Fibroblast of upper back skin (primary cell): ENCODE measurements around the gene RBCK1.
"Not testable (repeated sequence)": the region's sequence is repeated elsewhere in the genome, so short reads cannot be mapped to it uniquely, and the experiment has no call there.

Experiments used
- DNase-seq: peaks from one replicate; pipeline ENCODE4 v3.0.0-alpha.2; 2013

RBCK1 gene

GRCh38 chr20:475463-476357, 67.6 kb downstream of the RBCK1 start:
- peak; percentile 39 for DNase-seq

DNA sequence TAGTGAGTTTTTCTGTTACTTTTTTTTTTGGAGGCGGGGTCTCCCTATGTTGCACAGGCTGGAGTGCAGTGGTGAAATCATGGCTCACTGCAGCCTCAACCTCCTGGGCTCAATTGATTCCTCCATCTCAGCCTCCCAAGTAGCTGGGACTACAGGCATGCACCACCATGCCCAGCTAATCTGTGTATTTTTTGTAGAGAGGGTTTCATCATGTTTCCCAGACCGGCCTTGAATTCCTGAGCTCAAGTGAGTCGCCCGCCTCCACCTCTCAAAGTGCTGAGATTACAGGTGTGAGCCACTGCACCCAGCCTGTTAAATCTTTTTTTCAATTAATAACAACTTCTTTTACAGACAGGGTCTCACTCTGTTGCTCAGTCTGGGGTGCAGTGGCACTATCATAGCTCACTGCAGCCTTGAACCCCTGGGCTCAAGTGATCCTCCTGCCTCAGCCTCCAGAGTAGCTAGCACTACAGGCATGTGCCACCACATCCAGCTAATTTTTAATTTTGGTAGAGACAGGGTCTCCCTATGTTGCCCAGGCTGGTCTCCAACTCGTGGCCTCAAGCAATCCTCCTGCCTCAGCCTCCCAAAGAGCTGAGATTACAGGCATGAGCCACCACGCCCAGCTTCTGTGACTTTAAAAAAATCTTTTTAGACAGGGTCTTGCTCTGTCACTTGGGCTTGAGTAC, 68.6 kb downstream of the RBCK1 start:
- DNase-seq: not testable (repeated sequence)

GRCh38 chr20:478010-478948, 70.2 kb downstream of the RBCK1 start:
- DNase-seq: peak; percentile 91

DNA sequence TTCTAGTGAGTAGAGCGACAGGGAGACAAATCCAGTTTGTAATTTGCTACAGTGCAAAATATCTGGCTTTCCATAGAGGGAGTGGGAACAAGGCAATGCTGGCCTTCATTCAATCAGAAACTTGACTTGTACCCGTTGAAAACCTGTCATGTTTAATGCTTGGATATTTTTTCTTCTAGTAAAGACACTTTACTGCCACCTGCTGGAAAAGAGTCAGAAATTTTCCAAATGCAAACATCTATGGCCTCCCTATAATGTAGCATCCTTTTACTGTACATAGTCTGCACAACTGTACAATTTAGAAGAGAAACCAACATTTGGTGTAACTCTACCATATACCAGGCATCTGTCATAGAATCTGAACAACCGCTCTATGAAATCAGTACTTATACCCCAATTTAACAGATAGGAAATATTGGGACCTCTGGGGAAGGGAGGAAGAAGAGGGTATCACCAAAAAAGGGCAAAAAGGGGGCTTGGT, 70.9 kb downstream of the RBCK1 start:
- DNase-seq: peak; percentile 78

DNA sequence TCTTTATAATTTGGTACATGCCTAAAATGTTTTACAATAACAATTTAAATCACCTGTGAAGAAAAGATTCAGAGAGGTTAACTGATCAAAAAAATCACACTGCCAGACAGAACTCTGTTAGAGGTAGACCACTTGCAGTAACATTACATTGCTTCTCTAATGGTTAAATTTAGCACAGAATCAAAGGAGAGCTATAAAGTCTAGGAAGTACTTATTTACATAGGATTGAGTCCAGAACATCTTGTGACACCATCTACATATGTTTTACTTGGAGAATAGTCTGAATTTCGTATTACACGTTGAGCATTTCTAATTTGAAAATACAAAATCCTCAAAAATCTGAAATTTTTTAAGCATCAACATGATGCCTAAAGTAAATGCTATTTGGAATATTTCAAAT, 71.4 kb downstream of the RBCK1 start:
- peak; percentile 10 for DNase-seq

GRCh38 chr20:480044-480443, 71.9 kb downstream of the RBCK1 start:
- DNase-seq: no peak

GRCh38 chr20:481167-481566, 73.1 kb downstream of the RBCK1 start:
- DNase-seq: no peak
